HG02678 (cell line): ENCODE results near the gene PORCN.

Experiments
- ATAC-seq: cut with Tn5 transposase; IDR thresholded peaks from one replicate; pipeline ENCODE4 v1.9.1; 2021; ENCODE audit warnings: mild to moderate bottlenecking, moderate library complexity; ENCODE audit not compliant: unreplicated experiment

The PORCN gene

GRCh38 chrX:48475774-48476577 lies 32.8 kb upstream of the PORCN start, which contains the start of gene FTSJ1:
Gene FTSJ1, plus strand, starts transcription at chrX:48476199. Its CDS starts 1,849 bp downstream, at chrX:48478048.
- ATAC-seq, result peak; percentile 90

GRCh38 chrX:48476919-48477318 lies 31.9 kb upstream of the PORCN start:
- ATAC-seq, result no peak

DNA sequence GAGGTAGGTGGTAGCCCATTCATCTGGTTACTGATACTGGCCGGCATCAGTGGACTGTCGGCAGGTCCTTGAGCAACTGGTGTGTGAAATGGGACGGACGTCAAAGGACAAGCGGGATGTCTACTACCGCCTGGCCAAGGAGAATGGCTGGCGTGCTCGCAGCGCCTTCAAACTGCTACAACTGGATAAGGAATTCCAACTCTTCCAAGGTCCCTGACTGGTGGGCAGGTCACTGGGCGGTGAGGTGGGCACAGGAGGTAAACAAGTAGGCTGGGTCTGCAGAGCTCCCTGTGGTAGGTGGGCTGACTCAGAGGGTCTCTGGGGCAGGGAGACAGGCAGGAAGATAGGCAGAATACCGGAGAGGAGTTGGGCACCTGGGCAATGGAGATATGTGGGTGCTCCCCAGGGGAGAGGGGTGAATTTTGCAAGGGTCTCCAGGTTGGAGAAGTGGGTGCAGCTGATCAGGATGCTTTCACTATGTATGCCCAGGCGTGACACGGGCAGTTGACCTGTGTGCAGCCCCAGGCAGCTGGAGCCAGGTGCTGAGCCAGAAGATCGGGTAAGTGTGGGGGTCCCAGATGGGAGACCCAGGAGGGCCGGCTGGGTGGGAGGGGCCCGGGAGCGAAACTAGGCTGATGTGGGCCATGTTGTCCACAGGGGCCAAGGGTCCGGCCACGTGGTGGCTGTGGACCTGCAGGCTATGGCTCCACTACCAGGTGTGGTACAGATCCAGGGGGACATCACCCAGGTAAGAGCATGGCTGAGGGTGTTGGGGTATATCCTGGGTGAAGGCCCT lies 30.6 kb upstream of the PORCN start:
- no peak for ATAC-seq

- ATAC-seq, result no peak
Observed at GRCh38 chrX:48478806-48479205, 30.0 kb upstream of the PORCN start.

- no peak for ATAC-seq
Observed at GRCh38 chrX:48480142-48480541, 28.6 kb upstream of the PORCN start.

DNA sequence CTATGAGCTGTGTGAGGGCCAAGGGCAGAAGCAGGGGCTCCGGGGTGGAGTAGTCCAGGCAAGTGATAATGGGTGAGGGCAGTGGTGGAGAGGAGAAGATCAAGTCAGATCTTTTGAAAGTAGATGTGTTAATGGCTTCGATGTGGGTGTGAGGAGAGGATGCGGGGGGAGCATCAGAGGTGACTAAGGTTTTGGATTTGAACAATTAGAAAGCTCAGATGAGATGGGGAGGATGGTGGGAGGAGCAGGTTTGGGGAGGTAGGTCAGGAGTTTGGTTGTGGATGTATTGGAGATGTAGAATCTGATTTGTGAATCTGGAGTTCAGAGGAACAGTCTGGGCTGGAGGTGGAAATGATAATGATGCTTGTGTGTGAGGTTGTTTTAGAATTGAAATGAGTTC lies 28.2 kb upstream of the PORCN start:
- ATAC-seq, result no peak

- no peak for ATAC-seq
Observed at GRCh38 chrX:48482526-48482925, 26.3 kb upstream of the PORCN start.

DNA sequence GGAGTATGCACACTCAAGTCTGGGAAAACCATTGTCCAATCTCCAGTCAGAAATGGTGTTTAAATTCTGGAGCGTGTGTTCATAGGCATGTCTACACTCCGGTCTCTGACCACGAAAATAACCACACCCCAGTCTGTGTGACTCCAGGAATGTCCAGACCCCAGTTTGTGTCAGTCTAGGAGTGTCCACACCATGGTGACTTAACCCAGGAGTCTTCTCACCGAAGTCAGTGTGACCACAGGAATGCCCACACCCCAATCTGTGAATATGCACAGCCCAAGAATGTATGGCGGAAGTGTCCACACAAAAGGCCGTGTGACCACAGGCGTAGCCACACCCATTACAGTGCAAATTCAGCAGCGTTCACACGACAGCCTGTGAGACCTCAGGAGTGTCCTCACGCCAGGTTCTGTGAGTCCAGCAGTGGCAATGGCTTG lies 21.4 kb upstream of the PORCN start:
- ATAC-seq, result no peak

GRCh38 chrX:48488034-48488433 lies 20.8 kb upstream of the PORCN start:
- ATAC-seq, result no peak

DNA sequence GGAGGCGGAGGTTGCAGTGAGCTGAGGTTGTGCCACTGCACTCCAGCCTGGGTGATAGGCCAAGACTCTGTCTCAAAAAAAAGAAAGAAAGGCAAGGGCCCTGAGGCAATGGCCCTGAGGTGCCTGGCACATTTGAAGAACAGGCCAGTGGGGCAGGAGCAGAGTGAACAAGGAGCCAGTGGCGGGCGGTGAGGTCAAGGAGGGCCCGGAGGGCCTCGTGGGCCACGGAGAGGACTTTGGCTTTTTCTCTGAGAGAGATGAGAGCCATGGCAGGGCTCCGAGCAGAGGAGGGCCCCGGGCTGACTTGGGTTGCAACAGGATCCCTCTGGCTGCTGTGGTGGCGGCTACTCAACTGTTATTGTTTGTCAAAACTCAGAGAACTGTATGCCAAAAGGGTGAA lies 19.5 kb upstream of the PORCN start:
- no peak for ATAC-seq

DNA sequence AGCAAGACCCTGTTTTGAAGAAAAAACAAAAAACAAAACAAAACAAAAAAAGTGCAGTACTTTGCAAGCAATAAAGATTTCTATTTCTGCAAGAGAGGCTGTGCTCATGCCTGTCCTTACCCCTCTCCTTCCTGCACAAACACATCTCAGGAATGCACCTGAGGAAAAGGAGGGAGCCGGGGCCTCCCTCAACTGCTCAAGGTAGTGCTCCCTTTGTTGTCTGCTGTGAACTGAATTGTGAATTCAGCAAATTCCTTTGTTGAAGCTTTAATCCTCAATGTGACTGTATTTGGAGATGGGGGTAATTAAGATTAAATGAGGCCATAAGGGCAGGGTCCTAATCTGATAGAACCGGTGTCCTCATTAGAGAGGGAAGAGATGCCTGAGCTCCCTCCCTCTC lies 18.9 kb upstream of the PORCN start:
- no peak for ATAC-seq

DNA sequence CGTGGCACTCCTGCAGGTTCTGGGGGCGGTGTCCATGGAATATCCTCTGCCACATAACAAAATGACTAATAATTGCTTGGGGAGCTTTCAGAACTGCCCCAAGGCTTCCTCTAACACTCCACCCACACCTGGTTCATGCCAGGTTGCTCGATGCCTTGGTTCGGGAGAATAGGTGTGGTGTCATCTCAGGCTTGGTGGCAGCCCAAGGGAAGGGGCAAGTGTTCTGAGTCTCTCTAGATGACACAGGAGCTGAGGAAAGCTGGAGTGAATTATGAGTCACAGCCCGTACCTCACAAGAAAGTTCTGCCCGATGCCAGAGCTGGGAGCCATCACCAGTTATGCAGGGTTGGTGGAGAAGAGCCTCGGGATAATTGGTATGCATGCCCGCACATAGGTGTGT lies 18.1 kb upstream of the PORCN start:
- ATAC-seq, result no peak

GRCh38 chrX:48491809-48492208 lies 17.0 kb upstream of the PORCN start:
- no peak for ATAC-seq

GRCh38 chrX:48492293-48492910 lies 16.4 kb upstream of the PORCN start:
- ATAC-seq, result no peak

- ATAC-seq, result no peak
Observed at GRCh38 chrX:48493890-48494364, 14.9 kb upstream of the PORCN start.

GRCh38 chrX:48496660-48497059 lies 12.1 kb upstream of the PORCN start:
- ATAC-seq, result no peak

DNA sequence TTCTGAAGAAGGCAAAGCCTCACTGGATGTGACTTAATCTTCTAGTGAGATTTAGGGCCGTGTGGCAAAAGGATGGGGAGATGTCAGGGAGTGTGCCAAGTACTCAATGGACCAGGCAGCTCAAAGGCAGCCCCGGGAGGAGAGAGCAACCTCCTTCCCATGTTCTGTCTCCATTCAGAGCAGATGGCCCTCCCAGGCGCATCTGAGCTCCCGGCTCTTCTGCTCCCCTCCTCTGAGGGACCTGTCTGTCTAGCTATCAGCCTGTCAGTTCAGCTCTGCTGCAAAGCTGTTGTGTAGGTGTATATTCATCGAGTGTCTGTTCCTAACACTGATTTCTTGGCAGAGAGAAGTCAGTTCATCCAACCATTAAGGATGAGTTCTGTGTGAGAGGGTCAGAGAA lies 10.9 kb upstream of the PORCN start:
- no peak for ATAC-seq

DNA sequence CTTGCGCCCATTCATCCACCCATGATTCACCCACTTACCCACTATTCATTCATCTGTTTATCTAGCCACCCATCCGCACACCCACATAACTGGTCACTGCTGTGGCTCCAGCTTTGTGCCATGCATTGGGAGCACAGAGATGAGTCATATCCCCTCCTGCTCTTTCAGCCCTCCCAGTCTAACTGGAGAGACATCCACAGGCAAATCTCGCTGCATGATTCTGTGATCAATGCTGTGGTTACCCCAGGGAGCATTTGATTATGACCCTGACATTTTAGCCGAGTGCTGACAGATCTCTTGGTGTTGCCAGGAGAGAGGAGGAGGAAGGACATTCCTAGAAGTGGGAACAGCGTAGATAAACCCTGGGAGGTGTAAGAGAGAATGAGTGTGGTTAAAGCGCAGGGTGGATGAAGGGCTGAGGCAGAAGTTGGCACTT lies 10.4 kb upstream of the PORCN start:
- ATAC-seq, result no peak

- ATAC-seq, result no peak
Observed at GRCh38 chrX:48504261-48504660, 4.5 kb upstream of the PORCN start.

GRCh38 chrX:48505481-48505880 lies 3.3 kb upstream of the PORCN start:
- ATAC-seq, result no peak

- no peak for ATAC-seq
Observed at GRCh38 chrX:48507246-48507645, 1.5 kb upstream of the PORCN start.

DNA sequence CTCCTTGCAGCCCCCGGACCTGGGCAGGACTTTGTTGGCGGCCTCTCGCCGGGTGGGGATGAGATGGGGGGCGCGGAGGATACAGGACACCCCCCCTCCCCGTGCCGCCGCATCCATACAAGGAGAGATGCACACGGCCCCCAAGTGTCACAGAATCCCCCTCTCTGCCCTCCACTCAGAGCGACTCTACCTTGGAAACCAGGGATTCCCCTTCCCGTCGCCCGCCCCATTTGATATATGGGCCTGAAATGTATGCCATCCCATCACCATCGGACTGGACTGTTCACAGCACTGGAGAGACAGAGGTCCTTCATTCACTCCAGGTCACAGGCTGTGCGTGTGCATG lies 426 bp downstream of the PORCN start:
- ATAC-seq, result no peak
